GM23248 (cell line): ENCODE data around the gene ATG2B.

Experiments used
- EZH2 ChIP-seq: fragments of 200-600 bp; sonication (generic); IDR thresholded peaks from 2 replicates; pipeline ENCODE4 v1.6.1; 2018; ENCODE audit warnings: antibody characterized with exemption, mild to moderate bottlenecking; ENCODE audit not compliant: insufficient read depth, poor library complexity, severe bottlenecking
- EZH2phosphoT487 ChIP-seq: fragments of 200-600 bp; sonication (generic); IDR thresholded peaks from 2 replicates; pipeline ENCODE4 v1.6.1; 2018; ENCODE audit warnings: antibody characterized with exemption, moderate library complexity, mild to moderate bottlenecking, low read depth; ENCODE audit not compliant: insufficient read depth

GRCh38 chr14:96307434-96307833 lies 55.7 kb downstream of the ATG2B start:
- TF ChIP-seq EZH2 (no peak), EZH2phosphoT487 (no peak)
